HUES48 (cell line): ENCODE data around the gene ARF6.
A peak's percentile ranks its signal among the peaks of the same experiment; 100 is the strongest.

Experiments
- H3K27ac ChIP-seq: one replicate; pipeline ENCODE4 v1.7.0; 2013; ENCODE audit warnings: low read depth, low read length, inconsistent platforms
- H3K27me3 ChIP-seq: 2 replicates; pipeline ENCODE4 v1.6.1; 2013; ENCODE audit warnings: mild to moderate bottlenecking, low read length; ENCODE audit not compliant: control insufficient read depth, insufficient read depth
- H3K36me3 ChIP-seq: 2 replicates; pipeline ENCODE4 v1.6.1; 2013; ENCODE audit warnings: low read length; ENCODE audit not compliant: control insufficient read depth, insufficient read depth
- H3K4me1 ChIP-seq: 2 replicates; pipeline ENCODE4 v1.6.1; 2013; ENCODE audit warnings: mild to moderate bottlenecking, low read length; ENCODE audit not compliant: control insufficient read depth, insufficient read depth
- H3K4me3 ChIP-seq: 2 replicates; pipeline ENCODE4 v1.5.1; 2013; ENCODE audit warnings: mild to moderate bottlenecking, low read depth, low read length
- H3K9ac ChIP-seq: 2 replicates; pipeline ENCODE4 v1.6.1; 2013; ENCODE audit warnings: mild to moderate bottlenecking, low read depth, low read length, moderate library complexity
- H3K9me3 ChIP-seq: 2 replicates; pipeline ENCODE4 v1.6.1; 2013; ENCODE audit warnings: low read length; ENCODE audit not compliant: control insufficient read depth, insufficient read depth

The ARF6 gene

GRCh38 chr14:49892636-49893308, at the start of gene ARF6:
TSS of gene ARF6 (plus strand) at chr14:49893082. CDS start at chr14:49893737, 655 bp downstream.
- Histone ChIP-seq H3K9ac (peak within 1 kb of the TSS; percentile 98), H3K27me3 (no peaks in the 10 kb centered on the region), H3K4me1 (peaks cover 9% of the 10 kb centered on the region), H3K36me3 (peaks cover 26% of the 10 kb centered on the region), H3K27ac (peak within 1 kb of the TSS; percentile 98), H3K4me3 (peak within 1 kb of the TSS; percentile 91), H3K9me3 (no peaks in the 10 kb centered on the region)

GRCh38 chr14:49849213-49849847, 43.6 kb upstream of the ARF6 start:
- Histone ChIP-seq H3K27ac (no peak overlapping the region), H3K9ac (no peak overlapping the region), H3K4me3 (no peak overlapping the region), H3K4me1 (peaks cover 7% of the 10 kb centered on the region), H3K9me3 (no peaks in the 10 kb centered on the region), H3K36me3 (peaks cover 51% of the 10 kb centered on the region), H3K27me3 (no peaks in the 10 kb centered on the region)

- Histone ChIP-seq H3K9me3 (no peaks in the 10 kb centered on the region), H3K27me3 (no peaks in the 10 kb centered on the region), H3K4me3 (peak overlapping the region; percentile 95), H3K36me3 (peaks cover 32% of the 10 kb centered on the region), H3K27ac (peak overlapping the region; percentile 88), H3K9ac (peak overlapping the region; percentile 93), H3K4me1 (peaks cover 7% of the 10 kb centered on the region)
Observed at GRCh38 chr14:49851813-49852212, 41.1 kb upstream of the ARF6 start.

GRCh38 chr14:49852301-49853157, 40.4 kb upstream of the ARF6 start, which contains the start of gene NEMF:
TSS of gene NEMF (minus strand) at chr14:49852788. CDS start at chr14:49852753, 35 bp downstream.
- Histone ChIP-seq H3K36me3 (peaks cover 29% of the 10 kb centered on the region), H3K27me3 (no peaks in the 10 kb centered on the region), H3K27ac (peak within 1 kb of the TSS; percentile 88), H3K9ac (peak within 1 kb of the TSS; percentile 93), H3K4me3 (peak within 1 kb of the TSS; percentile 95), H3K9me3 (no peaks in the 10 kb centered on the region), H3K4me1 (peaks cover 7% of the 10 kb centered on the region)

GRCh38 chr14:49853158-49853477, 39.8 kb upstream of the ARF6 start:
- Histone ChIP-seq H3K9me3 (no peaks in the 10 kb centered on the region), H3K27me3 (no peaks in the 10 kb centered on the region), H3K4me3 (peak overlapping the region; percentile 95), H3K4me1 (peaks cover 7% of the 10 kb centered on the region), H3K36me3 (peaks cover 26% of the 10 kb centered on the region), H3K27ac (peak overlapping the region; percentile 88), H3K9ac (0 out of 2 replicates have a peak overlapping the region, but pooled peaks have one; percentile 93)

DNA sequence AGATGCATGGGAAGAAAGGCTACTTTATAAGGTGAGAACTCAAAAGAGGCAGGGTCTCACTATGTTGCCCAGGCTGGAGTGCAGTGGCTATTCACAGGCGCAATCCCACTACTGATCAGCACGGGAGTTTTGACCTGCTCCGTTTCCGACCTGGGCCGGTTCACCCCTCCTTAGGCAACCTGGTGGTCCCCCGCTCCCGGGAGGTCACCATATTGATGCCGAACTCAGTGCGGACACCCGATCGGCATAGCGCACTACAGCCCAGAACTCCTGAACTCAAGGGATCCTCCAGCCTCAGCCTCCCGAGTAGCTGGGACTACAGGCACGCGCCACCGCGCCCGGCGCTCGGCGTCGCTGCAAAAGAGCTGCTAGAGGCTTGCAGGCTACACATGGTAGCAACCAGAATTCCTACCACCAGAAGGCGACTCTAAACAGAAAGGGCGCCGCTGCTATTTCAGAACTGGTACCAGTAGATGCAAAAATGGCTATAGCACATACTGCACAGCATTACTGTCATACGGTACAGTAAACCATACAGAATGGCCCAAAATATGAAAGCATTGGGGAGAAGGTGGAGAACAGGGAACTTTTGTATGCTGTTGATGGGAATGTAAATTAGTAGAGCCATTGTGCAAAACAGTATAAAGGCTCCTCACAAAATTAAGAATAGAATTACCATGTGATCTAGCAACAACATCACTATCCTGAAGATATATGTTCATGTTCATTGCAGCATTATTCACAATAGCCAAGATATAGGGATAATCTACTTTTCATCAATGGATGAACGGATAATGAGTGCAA, 39.1 kb upstream of the ARF6 start:
- H3K27me3 ChIP-seq = no peaks in the 10 kb centered on the region
- no peak overlapping the region for H3K4me3 ChIP-seq
- H3K4me1 ChIP-seq = peaks cover 7% of the 10 kb centered on the region
- peaks cover 21% of the 10 kb centered on the region for H3K36me3 ChIP-seq
- H3K27ac ChIP-seq = no peak overlapping the region
- no peaks in the 10 kb centered on the region for H3K9me3 ChIP-seq
- H3K9ac ChIP-seq = no peak overlapping the region

GRCh38 chr14:49857427-49858003, 35.4 kb upstream of the ARF6 start:
- no peaks in the 10 kb centered on the region for H3K36me3 ChIP-seq
- no peak overlapping the region for H3K9ac ChIP-seq
- H3K27me3 ChIP-seq = no peaks in the 10 kb centered on the region
- peaks cover 13% of the 10 kb centered on the region; the same call in 1 of the 2 replicates for H3K4me1 ChIP-seq
- no peak overlapping the region for H3K4me3 ChIP-seq
- no peak overlapping the region for H3K27ac ChIP-seq
- no peaks in the 10 kb centered on the region for H3K9me3 ChIP-seq

- H3K9me3 ChIP-seq = no peaks in the 10 kb centered on the region
- H3K4me1 ChIP-seq = peaks cover 13% of the 10 kb centered on the region; the same call in 1 of the 2 replicates
- no peaks in the 10 kb centered on the region for H3K36me3 ChIP-seq
- no peak overlapping the region for H3K4me3 ChIP-seq
- no peak overlapping the region for H3K27ac ChIP-seq
- no peak overlapping the region for H3K9ac ChIP-seq
- no peaks in the 10 kb centered on the region for H3K27me3 ChIP-seq
Observed at GRCh38 chr14:49858383-49858782, 34.5 kb upstream of the ARF6 start.

GRCh38 chr14:49860988-49861698, 31.7 kb upstream of the ARF6 start:
- peak overlapping the region; percentile 91 for H3K4me3 ChIP-seq
- peak overlapping the region; percentile 99 for H3K27ac ChIP-seq
- H3K27me3 ChIP-seq = no peaks in the 10 kb centered on the region
- H3K9me3 ChIP-seq = no peaks in the 10 kb centered on the region
- peaks cover 23% of the 10 kb centered on the region for H3K4me1 ChIP-seq
- peak overlapping the region; percentile 99 for H3K9ac ChIP-seq
- no peaks in the 10 kb centered on the region for H3K36me3 ChIP-seq

DNA sequence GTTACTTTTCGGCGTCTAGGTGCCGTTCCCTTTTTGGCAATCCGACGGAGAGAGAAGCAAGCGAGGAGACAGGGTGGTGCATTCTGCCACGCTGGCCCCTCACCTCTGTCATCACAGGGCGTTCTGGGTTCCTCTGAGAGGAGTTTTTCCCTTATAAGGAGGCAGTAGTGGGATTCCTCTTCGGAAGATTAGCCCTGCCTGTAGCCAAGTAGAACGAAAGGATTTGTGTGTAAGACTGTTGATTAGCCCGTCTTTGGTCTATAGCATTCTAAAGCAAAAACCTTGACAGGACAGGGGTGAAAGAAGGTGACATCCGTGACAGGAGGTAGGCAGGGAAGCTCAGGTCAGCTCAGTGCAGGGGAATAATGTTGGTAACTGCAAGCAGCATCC, 31.2 kb upstream of the ARF6 start:
- Histone ChIP-seq H3K4me3 (peak overlapping the region; percentile 91), H3K27ac (peak overlapping the region; percentile 99), H3K27me3 (no peaks in the 10 kb centered on the region), H3K9me3 (no peaks in the 10 kb centered on the region), H3K36me3 (no peaks in the 10 kb centered on the region), H3K4me1 (peaks cover 23% of the 10 kb centered on the region), H3K9ac (peak overlapping the region; percentile 99)
